WTC11 (cell line): Measurements from ENCODE around the gene MAP4. TPM values are rescaled to one million over a fixed set of nuclear protein-coding genes. Genes with fewer than 3 reads are reported as not detected.
A peak's percentile ranks its signal among the peaks of the same experiment; 100 is the strongest.

ENCODE experiments used
- ATAC-seq: fragments of 200-7000 bp; cut with Tn5 transposase; 2 replicates; pipeline ENCODE4 v1.10.0; 2021; ENCODE audit warnings: mild to moderate bottlenecking, moderate library complexity
- CTCF ChIA-PET: fragments of 300-600 bp; sonication (Branson Sonifier 250); formaldehyde crosslinking; loops from one replicate; lab custom pipeline; 2021; ENCODE audit warnings: antibody characterized with exemption; lab: Charles Lee
- POLR2A ChIA-PET: fragments of 350-600 bp; sonication (Branson Sonifier 250); formaldehyde crosslinking; loops from one replicate; lab custom pipeline; 2021; ENCODE audit warnings: antibody characterized with exemption; lab: Charles Lee
- DNase-seq: peaks from one replicate; pipeline ENCODE4 v3.0.0; 2021; ENCODE audit warnings: low spot score
- H3K27ac Mint-ChIP-seq: 2 replicates; pipeline ENCODE4 v1.8.0; 2021; ENCODE audit warnings: mixed read lengths
- H3K27me3 Mint-ChIP-seq: 2 replicates; pipeline ENCODE4 v1.8.0; 2021; ENCODE audit warnings: low read depth, mild to moderate bottlenecking, moderate library complexity, mixed read lengths
- H3K36me3 Mint-ChIP-seq: 2 replicates; pipeline ENCODE4 v1.8.0; 2021; ENCODE audit warnings: mixed read lengths
- H3K4me1 Mint-ChIP-seq: 2 replicates; pipeline ENCODE4 v1.8.0; 2022; ENCODE audit warnings: mixed read lengths
- H3K4me3 Mint-ChIP-seq: 2 replicates; pipeline ENCODE4 v1.8.0; 2021; ENCODE audit warnings: mild to moderate bottlenecking, moderate library complexity, mixed read lengths
- H3K9me3 Mint-ChIP-seq: 2 replicates; pipeline ENCODE4 v1.8.0; 2021; ENCODE audit warnings: mixed read lengths
- CBFB ChIP-seq: sonication (generic); formaldehyde crosslinking; IDR thresholded peaks from 2 replicates; pipeline ENCODE4 v1.8.1; 2022; ENCODE audit warnings: mild to moderate bottlenecking, low read depth, missing genetic modification reagents
- ELF4 ChIP-seq: sonication (generic); formaldehyde crosslinking; IDR thresholded peaks from 2 replicates; pipeline ENCODE4 v1.8.1; 2022; ENCODE audit warnings: low read depth, mild to moderate bottlenecking, moderate library complexity, missing genetic modification reagents
- FOXJ3 ChIP-seq: sonication (generic); formaldehyde crosslinking; IDR thresholded peaks from 2 replicates; pipeline ENCODE4 v1.9.0; 2021; ENCODE audit warnings: missing genetic modification reagents, mild to moderate bottlenecking, borderline replicate concordance
- GRHL2 ChIP-seq: fragments of 250-450 bp; sonication (Bioruptor Pico); IDR thresholded peaks from 2 replicates; pipeline ENCODE4 v1.8.0; 2022; ENCODE audit warnings: mild to moderate bottlenecking, moderate library complexity; ENCODE audit not compliant: insufficient replicate concordance, severe bottlenecking
- GTF2I ChIP-seq: fragments of 250-450 bp; sonication (Bioruptor Pico); conservative IDR thresholded peaks from 2 replicates; pipeline ENCODE4 v1.4.0; 2021; ENCODE audit warnings: mild to moderate bottlenecking
- JUN ChIP-seq: sonication (generic); formaldehyde crosslinking; IDR thresholded peaks from 2 replicates; pipeline ENCODE4 v1.8.0; 2023; ENCODE audit warnings: mild to moderate bottlenecking, missing genetic modification reagents
- KAT7 ChIP-seq: sonication (generic); formaldehyde crosslinking; IDR thresholded peaks from 2 replicates; pipeline ENCODE4 v1.8.1; 2023; ENCODE audit warnings: missing genetic modification reagents, mild to moderate bottlenecking, borderline replicate concordance
- NFATC4 ChIP-seq: fragments of 250-450 bp; sonication (Bioruptor Pico); IDR thresholded peaks from 2 replicates; pipeline ENCODE4 v1.9.0; 2021; ENCODE audit warnings: mild to moderate bottlenecking
- RELA ChIP-seq: sonication (generic); formaldehyde crosslinking; IDR thresholded peaks from 2 replicates; pipeline ENCODE4 v1.8.1; 2022; ENCODE audit warnings: missing genetic modification reagents, mild to moderate bottlenecking, borderline replicate concordance
- SMAD4 ChIP-seq: sonication (generic); formaldehyde crosslinking; IDR thresholded peaks from 2 replicates; pipeline ENCODE4 v1.8.0; 2022; ENCODE audit warnings: mild to moderate bottlenecking, missing genetic modification reagents
- ZNF121 ChIP-seq: sonication (generic); formaldehyde crosslinking; IDR thresholded peaks from 2 replicates; pipeline ENCODE4 v1.8.0; 2023; ENCODE audit warnings: missing genetic modification reagents
- ZNF263 ChIP-seq: sonication (generic); formaldehyde crosslinking; IDR thresholded peaks from 2 replicates; pipeline ENCODE4 v1.8.1; 2022; ENCODE audit warnings: low read depth, mild to moderate bottlenecking, moderate library complexity, missing genetic modification reagents
- total RNA-seq: library from RNA; stranded (reverse); gene quantifications from 3 replicates; pipeline ENCODE4 v1.2.3, GENCODE V29; 2021
- TF ChIP-seq, protein P1 (sequence below): fragments of 250-450 bp; sonication (Bioruptor Pico); IDR thresholded peaks from 2 replicates; pipeline ENCODE4 v2.1.2; 2022; ENCODE audit warnings: mild to moderate bottlenecking, moderate library complexity
- TF ChIP-seq, protein P2 (sequence below): sonication (generic); formaldehyde crosslinking; IDR thresholded peaks from 2 replicates; pipeline ENCODE4 v1.8.1; 2023; ENCODE audit warnings: mild to moderate bottlenecking, missing genetic modification reagents, borderline replicate concordance
- TF ChIP-seq, protein P3 (sequence below): fragments of 250-450 bp; sonication (Bioruptor Pico); IDR thresholded peaks from 2 replicates; pipeline ENCODE4 v1.9.0; 2021; ENCODE audit warnings: mild to moderate bottlenecking, borderline replicate concordance
- TF ChIP-seq, protein P4 (sequence below): sonication (generic); formaldehyde crosslinking; IDR thresholded peaks from 2 replicates; pipeline ENCODE4 v1.8.1; 2022; ENCODE audit warnings: mild to moderate bottlenecking, moderate library complexity, missing genetic modification reagents
- TF ChIP-seq, protein P5 (sequence below): sonication (generic); formaldehyde crosslinking; IDR thresholded peaks from 2 replicates; pipeline ENCODE4 v1.8.1; 2023; ENCODE audit warnings: mild to moderate bottlenecking, missing genetic modification reagents
- TF ChIP-seq, protein P6 (sequence below): sonication (generic); formaldehyde crosslinking; IDR thresholded peaks from 2 replicates; pipeline ENCODE4 v1.8.0; 2023; ENCODE audit warnings: mild to moderate bottlenecking, missing genetic modification reagents

The MAP4 gene
- total RNA-seq, 1 experiment from 2014 or later, result 199 TPM

DNA sequence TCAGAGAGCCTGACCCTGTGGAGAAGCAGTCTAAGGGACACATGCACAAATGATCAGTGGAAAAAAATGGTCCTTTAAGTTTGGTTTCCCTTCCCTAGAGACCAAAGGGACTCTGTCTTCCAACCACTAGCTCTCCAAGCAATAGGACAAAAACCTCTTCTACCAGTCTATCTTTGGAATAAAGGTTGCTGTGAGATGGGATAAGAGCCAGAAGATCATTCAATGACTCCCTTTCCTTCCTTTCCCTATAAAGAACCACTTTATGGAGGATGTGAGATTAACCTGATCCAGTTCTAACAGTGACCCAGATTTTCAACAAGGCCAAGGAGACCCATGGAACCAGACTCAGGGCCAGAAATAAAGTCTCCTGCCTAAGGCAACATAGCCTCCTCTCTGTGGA, 138.5 kb downstream of the MAP4 start (continued):
- TF ChIP-seq, protein P1, sequence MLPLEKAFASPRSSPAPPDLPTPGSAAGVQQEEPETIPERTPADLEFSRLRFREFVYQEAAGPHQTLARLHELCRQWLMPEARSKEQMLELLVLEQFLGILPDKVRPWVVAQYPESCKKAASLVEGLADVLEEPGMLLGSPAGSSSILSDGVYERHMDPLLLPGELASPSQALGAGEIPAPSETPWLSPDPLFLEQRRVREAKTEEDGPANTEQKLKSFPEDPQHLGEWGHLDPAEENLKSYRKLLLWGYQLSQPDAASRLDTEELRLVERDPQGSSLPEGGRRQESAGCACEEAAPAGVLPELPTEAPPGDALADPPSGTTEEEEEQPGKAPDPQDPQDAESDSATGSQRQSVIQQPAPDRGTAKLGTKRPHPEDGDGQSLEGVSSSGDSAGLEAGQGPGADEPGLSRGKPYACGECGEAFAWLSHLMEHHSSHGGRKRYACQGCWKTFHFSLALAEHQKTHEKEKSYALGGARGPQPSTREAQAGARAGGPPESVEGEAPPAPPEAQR, result no peak
- TF ChIP-seq, all 79 proteins: peak for 0

DNA sequence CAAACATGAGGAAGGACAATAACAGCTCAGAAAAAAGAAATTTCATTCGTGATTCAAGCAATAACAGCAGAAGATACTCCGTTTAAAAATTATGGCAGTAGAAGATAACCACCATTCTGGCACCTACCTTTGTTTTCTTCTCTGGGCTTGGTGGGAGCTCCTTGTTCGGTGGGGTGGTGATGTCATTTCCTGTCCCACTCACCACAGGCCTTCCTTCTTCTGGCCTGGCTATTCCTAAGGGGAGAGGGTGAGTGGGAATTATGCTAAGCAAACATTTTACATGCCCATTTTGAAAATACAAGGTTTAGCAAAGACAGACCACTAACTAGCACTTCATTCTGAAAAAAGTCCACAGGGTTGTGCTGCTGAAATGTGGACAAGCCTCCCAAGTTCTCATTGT, 138.9 kb downstream of the MAP4 start:
- no peaks in the 10 kb centered on the region for H3K27me3 Mint-ChIP-seq
- CTCF ChIA-PET, result no interaction called here
- peaks cover 5% of the 10 kb centered on the region for H3K9me3 Mint-ChIP-seq
- TF ChIP-seq, protein P2, sequence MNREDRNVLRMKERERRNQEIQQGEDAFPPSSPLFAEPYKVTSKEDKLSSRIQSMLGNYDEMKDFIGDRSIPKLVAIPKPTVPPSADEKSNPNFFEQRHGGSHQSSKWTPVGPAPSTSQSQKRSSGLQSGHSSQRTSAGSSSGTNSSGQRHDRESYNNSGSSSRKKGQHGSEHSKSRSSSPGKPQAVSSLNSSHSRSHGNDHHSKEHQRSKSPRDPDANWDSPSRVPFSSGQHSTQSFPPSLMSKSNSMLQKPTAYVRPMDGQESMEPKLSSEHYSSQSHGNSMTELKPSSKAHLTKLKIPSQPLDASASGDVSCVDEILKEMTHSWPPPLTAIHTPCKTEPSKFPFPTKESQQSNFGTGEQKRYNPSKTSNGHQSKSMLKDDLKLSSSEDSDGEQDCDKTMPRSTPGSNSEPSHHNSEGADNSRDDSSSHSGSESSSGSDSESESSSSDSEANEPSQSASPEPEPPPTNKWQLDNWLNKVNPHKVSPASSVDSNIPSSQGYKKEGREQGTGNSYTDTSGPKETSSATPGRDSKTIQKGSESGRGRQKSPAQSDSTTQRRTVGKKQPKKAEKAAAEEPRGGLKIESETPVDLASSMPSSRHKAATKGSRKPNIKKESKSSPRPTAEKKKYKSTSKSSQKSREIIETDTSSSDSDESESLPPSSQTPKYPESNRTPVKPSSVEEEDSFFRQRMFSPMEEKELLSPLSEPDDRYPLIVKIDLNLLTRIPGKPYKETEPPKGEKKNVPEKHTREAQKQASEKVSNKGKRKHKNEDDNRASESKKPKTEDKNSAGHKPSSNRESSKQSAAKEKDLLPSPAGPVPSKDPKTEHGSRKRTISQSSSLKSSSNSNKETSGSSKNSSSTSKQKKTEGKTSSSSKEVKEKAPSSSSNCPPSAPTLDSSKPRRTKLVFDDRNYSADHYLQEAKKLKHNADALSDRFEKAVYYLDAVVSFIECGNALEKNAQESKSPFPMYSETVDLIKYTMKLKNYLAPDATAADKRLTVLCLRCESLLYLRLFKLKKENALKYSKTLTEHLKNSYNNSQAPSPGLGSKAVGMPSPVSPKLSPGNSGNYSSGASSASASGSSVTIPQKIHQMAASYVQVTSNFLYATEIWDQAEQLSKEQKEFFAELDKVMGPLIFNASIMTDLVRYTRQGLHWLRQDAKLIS (CRISPR knock-in tag), result no peak
- no peak for TF ChIP-seq FOXJ3
- TF ChIP-seq, protein P3, sequence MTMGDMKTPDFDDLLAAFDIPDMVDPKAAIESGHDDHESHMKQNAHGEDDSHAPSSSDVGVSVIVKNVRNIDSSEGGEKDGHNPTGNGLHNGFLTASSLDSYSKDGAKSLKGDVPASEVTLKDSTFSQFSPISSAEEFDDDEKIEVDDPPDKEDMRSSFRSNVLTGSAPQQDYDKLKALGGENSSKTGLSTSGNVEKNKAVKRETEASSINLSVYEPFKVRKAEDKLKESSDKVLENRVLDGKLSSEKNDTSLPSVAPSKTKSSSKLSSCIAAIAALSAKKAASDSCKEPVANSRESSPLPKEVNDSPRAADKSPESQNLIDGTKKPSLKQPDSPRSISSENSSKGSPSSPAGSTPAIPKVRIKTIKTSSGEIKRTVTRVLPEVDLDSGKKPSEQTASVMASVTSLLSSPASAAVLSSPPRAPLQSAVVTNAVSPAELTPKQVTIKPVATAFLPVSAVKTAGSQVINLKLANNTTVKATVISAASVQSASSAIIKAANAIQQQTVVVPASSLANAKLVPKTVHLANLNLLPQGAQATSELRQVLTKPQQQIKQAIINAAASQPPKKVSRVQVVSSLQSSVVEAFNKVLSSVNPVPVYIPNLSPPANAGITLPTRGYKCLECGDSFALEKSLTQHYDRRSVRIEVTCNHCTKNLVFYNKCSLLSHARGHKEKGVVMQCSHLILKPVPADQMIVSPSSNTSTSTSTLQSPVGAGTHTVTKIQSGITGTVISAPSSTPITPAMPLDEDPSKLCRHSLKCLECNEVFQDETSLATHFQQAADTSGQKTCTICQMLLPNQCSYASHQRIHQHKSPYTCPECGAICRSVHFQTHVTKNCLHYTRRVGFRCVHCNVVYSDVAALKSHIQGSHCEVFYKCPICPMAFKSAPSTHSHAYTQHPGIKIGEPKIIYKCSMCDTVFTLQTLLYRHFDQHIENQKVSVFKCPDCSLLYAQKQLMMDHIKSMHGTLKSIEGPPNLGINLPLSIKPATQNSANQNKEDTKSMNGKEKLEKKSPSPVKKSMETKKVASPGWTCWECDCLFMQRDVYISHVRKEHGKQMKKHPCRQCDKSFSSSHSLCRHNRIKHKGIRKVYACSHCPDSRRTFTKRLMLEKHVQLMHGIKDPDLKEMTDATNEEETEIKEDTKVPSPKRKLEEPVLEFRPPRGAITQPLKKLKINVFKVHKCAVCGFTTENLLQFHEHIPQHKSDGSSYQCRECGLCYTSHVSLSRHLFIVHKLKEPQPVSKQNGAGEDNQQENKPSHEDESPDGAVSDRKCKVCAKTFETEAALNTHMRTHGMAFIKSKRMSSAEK (CRISPR knock-in tag), result no peak
- no peak for TF ChIP-seq ZNF121 (CRISPR knock-in tag)
- TF ChIP-seq NFATC4 (CRISPR knock-in tag), result no peak
- TF ChIP-seq, protein P4, sequence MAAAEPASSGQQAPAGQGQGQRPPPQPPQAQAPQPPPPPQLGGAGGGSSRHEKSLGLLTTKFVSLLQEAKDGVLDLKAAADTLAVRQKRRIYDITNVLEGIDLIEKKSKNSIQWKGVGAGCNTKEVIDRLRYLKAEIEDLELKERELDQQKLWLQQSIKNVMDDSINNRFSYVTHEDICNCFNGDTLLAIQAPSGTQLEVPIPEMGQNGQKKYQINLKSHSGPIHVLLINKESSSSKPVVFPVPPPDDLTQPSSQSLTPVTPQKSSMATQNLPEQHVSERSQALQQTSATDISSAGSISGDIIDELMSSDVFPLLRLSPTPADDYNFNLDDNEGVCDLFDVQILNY (CRISPR knock-in tag), result no peak
- TF ChIP-seq, protein P5, sequence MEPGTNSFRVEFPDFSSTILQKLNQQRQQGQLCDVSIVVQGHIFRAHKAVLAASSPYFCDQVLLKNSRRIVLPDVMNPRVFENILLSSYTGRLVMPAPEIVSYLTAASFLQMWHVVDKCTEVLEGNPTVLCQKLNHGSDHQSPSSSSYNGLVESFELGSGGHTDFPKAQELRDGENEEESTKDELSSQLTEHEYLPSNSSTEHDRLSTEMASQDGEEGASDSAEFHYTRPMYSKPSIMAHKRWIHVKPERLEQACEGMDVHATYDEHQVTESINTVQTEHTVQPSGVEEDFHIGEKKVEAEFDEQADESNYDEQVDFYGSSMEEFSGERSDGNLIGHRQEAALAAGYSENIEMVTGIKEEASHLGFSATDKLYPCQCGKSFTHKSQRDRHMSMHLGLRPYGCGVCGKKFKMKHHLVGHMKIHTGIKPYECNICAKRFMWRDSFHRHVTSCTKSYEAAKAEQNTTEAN (CRISPR knock-in tag), result no peak
- no peak for TF ChIP-seq SMAD4
- H3K36me3 Mint-ChIP-seq, result peaks cover 26% of the 10 kb centered on the region
- ATAC-seq (no peak), DNase-seq (no peak)
- POLR2A ChIA-PET, result no interaction called here
- H3K4me1 Mint-ChIP-seq, result peaks cover 9% of the 10 kb centered on the region
- peak overlapping the region; percentile 36; the same call in 1 of the 2 replicates for H3K27ac Mint-ChIP-seq
- no peak overlapping the region for H3K4me3 Mint-ChIP-seq

DNA sequence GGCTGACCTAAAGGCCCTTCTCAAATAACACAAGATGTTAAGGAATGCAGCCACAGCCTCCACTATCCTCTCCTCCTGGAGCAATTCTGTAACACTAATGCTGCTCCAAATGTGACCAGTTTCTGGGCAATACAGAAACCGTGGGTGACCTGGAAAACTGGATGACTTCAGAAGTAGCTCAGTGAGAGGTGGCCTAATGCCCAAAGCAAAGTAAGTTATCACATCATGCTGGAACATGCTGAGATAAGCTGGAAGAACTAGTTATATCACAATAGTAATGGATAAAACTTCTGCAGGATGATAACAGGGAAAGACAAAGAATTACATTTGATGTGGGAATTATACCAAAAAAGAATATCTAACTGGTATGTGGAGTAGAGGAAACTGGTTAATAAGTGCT, 141.3 kb downstream of the MAP4 start:
- H3K4me1 Mint-ChIP-seq, result peaks cover 9% of the 10 kb centered on the region
- no peak overlapping the region for H3K4me3 Mint-ChIP-seq
- no peaks in the 10 kb centered on the region for H3K9me3 Mint-ChIP-seq
- H3K27ac Mint-ChIP-seq, result peak overlapping the region; percentile 73
- no peak for DNase-seq
- POLR2A ChIA-PET, result no interaction called here
- no peaks in the 10 kb centered on the region for H3K27me3 Mint-ChIP-seq
- H3K36me3 Mint-ChIP-seq, result peaks cover 39% of the 10 kb centered on the region
- CTCF ChIA-PET, result interaction anchor here (1.5 to 2.6 kb wide), 3 partner anchors 37 to 277 kb away, joined by 6 to 9 read pairs (median 9); no protein-coding TSS in a partner anchor
- no peak for ATAC-seq
- no peak for TF ChIP-seq JUN (CRISPR knock-in tag)
- no peak for TF ChIP-seq CBFB (CRISPR knock-in tag)
- TF ChIP-seq GTF2I (CRISPR knock-in tag), result no peak
- TF ChIP-seq GRHL2 (CRISPR knock-in tag), result no peak
- TF ChIP-seq, protein P6, sequence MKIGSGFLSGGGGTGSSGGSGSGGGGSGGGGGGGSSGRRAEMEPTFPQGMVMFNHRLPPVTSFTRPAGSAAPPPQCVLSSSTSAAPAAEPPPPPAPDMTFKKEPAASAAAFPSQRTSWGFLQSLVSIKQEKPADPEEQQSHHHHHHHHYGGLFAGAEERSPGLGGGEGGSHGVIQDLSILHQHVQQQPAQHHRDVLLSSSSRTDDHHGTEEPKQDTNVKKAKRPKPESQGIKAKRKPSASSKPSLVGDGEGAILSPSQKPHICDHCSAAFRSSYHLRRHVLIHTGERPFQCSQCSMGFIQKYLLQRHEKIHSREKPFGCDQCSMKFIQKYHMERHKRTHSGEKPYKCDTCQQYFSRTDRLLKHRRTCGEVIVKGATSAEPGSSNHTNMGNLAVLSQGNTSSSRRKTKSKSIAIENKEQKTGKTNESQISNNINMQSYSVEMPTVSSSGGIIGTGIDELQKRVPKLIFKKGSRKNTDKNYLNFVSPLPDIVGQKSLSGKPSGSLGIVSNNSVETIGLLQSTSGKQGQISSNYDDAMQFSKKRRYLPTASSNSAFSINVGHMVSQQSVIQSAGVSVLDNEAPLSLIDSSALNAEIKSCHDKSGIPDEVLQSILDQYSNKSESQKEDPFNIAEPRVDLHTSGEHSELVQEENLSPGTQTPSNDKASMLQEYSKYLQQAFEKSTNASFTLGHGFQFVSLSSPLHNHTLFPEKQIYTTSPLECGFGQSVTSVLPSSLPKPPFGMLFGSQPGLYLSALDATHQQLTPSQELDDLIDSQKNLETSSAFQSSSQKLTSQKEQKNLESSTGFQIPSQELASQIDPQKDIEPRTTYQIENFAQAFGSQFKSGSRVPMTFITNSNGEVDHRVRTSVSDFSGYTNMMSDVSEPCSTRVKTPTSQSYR (CRISPR knock-in tag), result no peak
- no peak for TF ChIP-seq ELF4 (CRISPR knock-in tag)
- TF ChIP-seq RELA (CRISPR knock-in tag), result no peak
- no peak for TF ChIP-seq KAT7 (CRISPR knock-in tag)
- no peak for TF ChIP-seq FOXJ3
- no peak for TF ChIP-seq ZNF263 (CRISPR knock-in tag)
